H1 (cell line): ENCODE data around the gene PREX1. TPM values are rescaled to one million over a fixed set of nuclear protein-coding genes. Genes with fewer than 3 reads are reported as not detected.

ENCODE experiments used
- CTCF ChIA-PET: fragments of 300-600 bp; sonication (Branson Sonifier 250); formaldehyde crosslinking; loops from one replicate; lab custom pipeline; 2021; ENCODE audit not compliant: partially characterized antibody; lab: Charles Lee
- POLR2A ChIA-PET: fragments of 300-600 bp; sonication (Branson Sonifier 250); formaldehyde crosslinking; loops from one replicate; lab custom pipeline; 2021; ENCODE audit warnings: inconsistent platforms; ENCODE audit not compliant: partially characterized antibody; lab: Charles Lee
- DNase-seq, 2 experiments: peaks; one replicate each; pipeline versions ENCODE4 v3.0.0 to v3.0.0-alpha.2; 2010 to 2022; ENCODE audit warnings: low spot score in 2 of 2, low read depth in 1 of 2, mixed read lengths in 1 of 2
- FAIRE-seq: peaks from 2 replicates; lab custom pipeline; 2011; peaks lifted over from hg19 to GRCh38; lab: Jason Lieb, UNC
- H2AFZ ChIP-seq: 2 replicates; pipeline ENCODE4 v1.8.1; 2012; ENCODE audit warnings: low read length, inconsistent platforms
- H2AK5ac ChIP-seq: 2 replicates; pipeline ENCODE4 v1.6.1; 2013; ENCODE audit warnings: low read depth, low read length
- H2BK120ac ChIP-seq: replicated peaks from 2 replicates; pipeline ENCODE3; 2013; ENCODE audit warnings: low read depth, low read length, inconsistent platforms
- H2BK12ac ChIP-seq: 2 replicates; pipeline ENCODE4 v1.6.1; 2013; ENCODE audit warnings: low read depth, low read length
- H2BK15ac ChIP-seq: 2 replicates; pipeline ENCODE4 v1.6.1; 2013; ENCODE audit warnings: low read length
- H2BK20ac ChIP-seq: 2 replicates; pipeline ENCODE4 v1.6.1; 2013; ENCODE audit warnings: low read length
- H2BK5ac ChIP-seq: 2 replicates; pipeline ENCODE4 v1.6.1; 2013; ENCODE audit warnings: low read depth, low read length
- H3K14ac ChIP-seq: 2 replicates; pipeline ENCODE4 v1.6.1; 2013; ENCODE audit warnings: inconsistent platforms; ENCODE audit not compliant: insufficient read length
- H3K18ac ChIP-seq: 2 replicates; pipeline ENCODE4 v1.6.1; 2013; ENCODE audit warnings: low read length; ENCODE audit errors: extremely low read depth
- H3K23ac ChIP-seq: 2 replicates; pipeline ENCODE4 v1.6.1; 2013; ENCODE audit warnings: inconsistent platforms; ENCODE audit not compliant: insufficient read length
- H3K23me2 ChIP-seq: 2 replicates; pipeline ENCODE4 v1.6.1; 2013; ENCODE audit warnings: low read depth, low read length
- H3K27ac ChIP-seq: 2 replicates; pipeline ENCODE4 v1.6.1; 2011; ENCODE audit warnings: low read depth, low read length, inconsistent platforms
- H3K27me3 ChIP-seq, 4 experiments: replicated peaks in 1 of 4; 1 replicate in 1 of 4; 2 replicates in 3 of 4; pipeline versions ENCODE4 v1.6.1 to v1.8.1; 2011 to 2013; ENCODE audit warnings: low read length in 3 of 4, mild to moderate bottlenecking in 3 of 4, inconsistent platforms in 2 of 4, mixed read lengths in 2 of 4, moderate library complexity in 1 of 4; ENCODE audit not compliant: control insufficient read depth in 3 of 4, insufficient read depth in 3 of 4; ENCODE audit errors: extremely low read depth in 1 of 4
- H3K36me3 ChIP-seq, 4 experiments: 2 replicates each; pipeline versions ENCODE4 v1.6.1 to v1.8.1; 2011 to 2013; ENCODE audit warnings: mild to moderate bottlenecking in 4 of 4, low read length in 3 of 4, moderate library complexity in 2 of 4, control low read depth in 1 of 4, inconsistent platforms in 1 of 4; ENCODE audit not compliant: insufficient read depth in 4 of 4, control insufficient read depth in 2 of 4
- H3K4ac ChIP-seq: replicated peaks from 2 replicates; pipeline ENCODE3; 2013; ENCODE audit warnings: low read length, low read depth, mixed read lengths, inconsistent platforms; ENCODE audit not compliant: insufficient read length
- H3K4me1 ChIP-seq, 4 experiments: replicated peaks in 1 of 4; 1 replicate in 1 of 4; 2 replicates in 3 of 4; pipeline versions ENCODE4 v1.6.1 to v1.8.1; 2011 to 2013; ENCODE audit warnings: low read length in 3 of 4, inconsistent platforms in 2 of 4, mixed read lengths in 1 of 4; ENCODE audit not compliant: insufficient read depth in 4 of 4, control insufficient read depth in 3 of 4
- H3K4me2 ChIP-seq, 2 experiments: 2 replicates each; pipeline versions ENCODE4 v1.6.1 to v1.8.1; 2011 to 2013; ENCODE audit warnings: low read depth in 2 of 2, low read length in 2 of 2, control low read depth in 1 of 2, inconsistent platforms in 1 of 2, mild to moderate bottlenecking in 1 of 2; ENCODE audit not compliant: insufficient read depth in 1 of 2
- H3K4me3 ChIP-seq, 4 experiments: fragments of 200-600, 300-600 bp in 1 of 4; sonication (generic), shearing (Covaris generic), sonication (Bioruptor Twin) in 1 of 4; 2 replicates each; pipeline versions ENCODE4 v1.5.1 to v1.8.1; 2011 to 2016; ENCODE audit warnings: low read length in 4 of 4, low read depth in 3 of 4, control low read depth in 2 of 4, inconsistent platforms in 2 of 4, mild to moderate bottlenecking in 2 of 4, mixed read lengths in 1 of 4, moderate library complexity in 1 of 4; ENCODE audit not compliant: insufficient read depth in 2 of 4; ENCODE audit errors: extremely low read depth in 1 of 4
- H3K56ac ChIP-seq: replicated peaks from 2 replicates; pipeline ENCODE3; 2013; ENCODE audit warnings: low read depth, mild to moderate bottlenecking, mixed read lengths, low read length, inconsistent platforms; ENCODE audit not compliant: insufficient read length
- H3K79me1 ChIP-seq: 2 replicates; pipeline ENCODE4 v1.6.1; 2013; ENCODE audit warnings: low read depth, low read length, control low read depth
- H3K79me2 ChIP-seq, 2 experiments: 2 replicates each; pipeline versions ENCODE4 v1.6.1 to v1.8.1; 2012 to 2013; ENCODE audit warnings: low read length in 2 of 2, mild to moderate bottlenecking in 2 of 2, inconsistent platforms in 1 of 2; ENCODE audit not compliant: insufficient read depth in 2 of 2, control insufficient read depth in 1 of 2
- H3K9ac ChIP-seq, 4 experiments: replicated peaks in 1 of 4; 1 replicate in 1 of 4; 2 replicates in 3 of 4; pipeline versions ENCODE4 v1.6.1 to v1.8.1; 2011 to 2013; ENCODE audit warnings: low read depth in 3 of 4, low read length in 3 of 4, control low read depth in 2 of 4, mild to moderate bottlenecking in 2 of 4, moderate library complexity in 2 of 4, inconsistent platforms in 1 of 4; ENCODE audit errors: extremely low read depth in 1 of 4
- H3K9me3 ChIP-seq, 2 experiments: 2 replicates each; pipeline versions ENCODE4 v1.6.1 to v1.8.1; 2012 to 2013; ENCODE audit warnings: mild to moderate bottlenecking in 2 of 2, moderate library complexity in 2 of 2, control low read depth in 1 of 2, inconsistent platforms in 1 of 2, low read depth in 1 of 2, low read length in 1 of 2, mixed read lengths in 1 of 2; ENCODE audit not compliant: insufficient read depth in 2 of 2
- H4K20me1 ChIP-seq, 2 experiments: replicated peaks in 1 of 2; 2 replicates each; pipeline versions ENCODE3 to v1.8.1; 2011 to 2013; ENCODE audit warnings: inconsistent platforms in 2 of 2, low read length in 2 of 2, mild to moderate bottlenecking in 1 of 2; ENCODE audit not compliant: insufficient read depth in 2 of 2, control insufficient read depth in 1 of 2
- H4K5ac ChIP-seq: 2 replicates; pipeline ENCODE4 v1.6.1; 2013; ENCODE audit warnings: low read length, low read depth, mixed read lengths, inconsistent platforms; ENCODE audit not compliant: insufficient read length
- H4K8ac ChIP-seq: 2 replicates; pipeline ENCODE4 v1.8.0; 2013; ENCODE audit warnings: mild to moderate bottlenecking, moderate library complexity, low read length, inconsistent platforms; ENCODE audit not compliant: insufficient read depth; ENCODE audit errors: extremely low read depth
- H4K91ac ChIP-seq: replicated peaks from 2 replicates; pipeline ENCODE3; 2013; ENCODE audit warnings: low read length, mixed read lengths, inconsistent platforms; ENCODE audit not compliant: insufficient read length
- BACH1 ChIP-seq: IDR thresholded peaks from 2 replicates; pipeline ENCODE4 v1.6.1; 2012; ENCODE audit warnings: low read length, improper control_type of control experiment
- CBX5 ChIP-seq: fragments of 300-800, 300-1000 bp; sonication (generic); IDR thresholded peaks from 2 replicates; pipeline ENCODE4 v1.7.1; 2016; ENCODE audit warnings: antibody characterized with exemption, low read length, low read depth
- CBX8 ChIP-seq: fragments of 300-800, 300-1000 bp; sonication (generic); IDR thresholded peaks from 2 replicates; pipeline ENCODE4 v1.7.1; 2016; ENCODE audit warnings: low read depth, low read length, borderline replicate concordance
- FOSL1 ChIP-seq: IDR thresholded peaks from 2 replicates; pipeline ENCODE4 v1.6.1; 2011; ENCODE audit warnings: mild to moderate bottlenecking, low read depth, low read length, moderate library complexity; ENCODE audit not compliant: insufficient read depth
- GABPA ChIP-seq: IDR thresholded peaks from 2 replicates; pipeline ENCODE4 v1.6.1; 2011; ENCODE audit warnings: mild to moderate bottlenecking, low read length, moderate library complexity, borderline replicate concordance; ENCODE audit not compliant: insufficient read depth
- HDAC2 ChIP-seq, 2 experiments: fragments of 300-600 bp in 1 of 2; sonication (generic) in 1 of 2; IDR thresholded peaks; 2 replicates each; pipeline ENCODE4 v1.6.1; 2011 to 2012; ENCODE audit warnings: low read depth in 2 of 2, low read length in 2 of 2, mild to moderate bottlenecking in 2 of 2, moderate library complexity in 2 of 2, borderline replicate concordance in 1 of 2, inconsistent platforms in 1 of 2
- HDAC6 ChIP-seq: IDR thresholded peaks from one replicate; pipeline ENCODE4 v1.7.1; 2012; ENCODE audit warnings: low read depth, mild to moderate bottlenecking, inconsistent platforms, low read length, moderate library complexity
- KDM4A ChIP-seq: IDR thresholded peaks from one replicate; pipeline ENCODE4 v1.7.1; 2012; ENCODE audit warnings: low read depth, mild to moderate bottlenecking, moderate library complexity, low read length, inconsistent platforms; ENCODE audit not compliant: severe bottlenecking
- MAFK ChIP-seq: IDR thresholded peaks from 2 replicates; pipeline ENCODE4 v1.6.1; 2012; ENCODE audit warnings: low read depth, mild to moderate bottlenecking, improper control_type of control experiment, low read length
- RFX5 ChIP-seq: IDR thresholded peaks from 2 replicates; pipeline ENCODE4 v1.6.1; 2011; ENCODE audit warnings: low read depth, low read length, improper control_type of control experiment, borderline replicate concordance
- SRF ChIP-seq: IDR thresholded peaks from 2 replicates; pipeline ENCODE4 v1.6.1; 2011; ENCODE audit warnings: mild to moderate bottlenecking, low read depth, low read length, moderate library complexity
- TAF1 ChIP-seq: IDR thresholded peaks from 2 replicates; pipeline ENCODE4 v1.6.1; 2011; ENCODE audit warnings: mild to moderate bottlenecking, low read depth, low read length
- TEAD4 ChIP-seq: IDR thresholded peaks from 2 replicates; pipeline ENCODE4 v1.6.1; 2012; ENCODE audit warnings: low read depth, low read length, inconsistent platforms, mixed read lengths
- YY1 ChIP-seq: IDR thresholded peaks from 2 replicates; pipeline ENCODE4 v1.6.1; 2011; ENCODE audit warnings: low read depth, mild to moderate bottlenecking, low read length
- WGBS, 2 experiments: shearing (Covaris generic) in 1 of 2; methylation state at CpG; one replicate each; pipeline versions ENCODE4 v1.1.6 to v1.1.7; 2013 to 2015; ENCODE audit warnings: low lambda C conversion rate in 2 of 2, mixed read lengths in 2 of 2, inconsistent platforms in 1 of 2, low coverage in 1 of 2, missing lambda C conversion rate in 1 of 2; ENCODE audit not compliant: insufficient replicate concordance in 2 of 2, insufficient coverage in 1 of 2, insufficient read length in 1 of 2; ENCODE audit errors: extremely low coverage in 1 of 2, missing lambda C conversion rate in 1 of 2; 5-methylcytosine and 5-hydroxymethylcytosine counted together
- polyA plus RNA-seq, 7 experiments: library from polyadenylated mRNA; depleted of rRNA in 3 of 7; stranded (reverse) in 5 of 7; unstranded in 2 of 7; fragments of >200 nt in 5 of 7; fragments of 200-250 nt in 2 of 7; gene quantifications; 1 replicate in 5 of 7; 2 replicates in 1 of 7; 4 replicates in 1 of 7; pipeline versions ENCODE4 v1.2.1 to v1.2.3, GENCODE V29; 2011 to 2013; ENCODE audit warnings: missing spikeins in 2 of 7, mixed read lengths in 2 of 7
- total RNA-seq: library from RNA; stranded (reverse); fragmentation: NEBNext Ultra II Directional; extraction: Animal tissue kit (Norgen Biotek cat#: 25700); gene quantifications from 2 replicates; pipeline ENCODE4 v1.2.1, GENCODE V29; 2021
- TF ChIP-seq, protein P1 (sequence below): IDR thresholded peaks from 2 replicates; pipeline ENCODE4 v1.6.1; 2012; ENCODE audit warnings: inconsistent platforms

PREX1 gene
- total and polyA plus RNA-seq, 2 of the 8 experiments (the other 6 are each of a cell fraction or from before 2014, with no cell fraction given), result 10.7 to 12.8 TPM

DNA sequence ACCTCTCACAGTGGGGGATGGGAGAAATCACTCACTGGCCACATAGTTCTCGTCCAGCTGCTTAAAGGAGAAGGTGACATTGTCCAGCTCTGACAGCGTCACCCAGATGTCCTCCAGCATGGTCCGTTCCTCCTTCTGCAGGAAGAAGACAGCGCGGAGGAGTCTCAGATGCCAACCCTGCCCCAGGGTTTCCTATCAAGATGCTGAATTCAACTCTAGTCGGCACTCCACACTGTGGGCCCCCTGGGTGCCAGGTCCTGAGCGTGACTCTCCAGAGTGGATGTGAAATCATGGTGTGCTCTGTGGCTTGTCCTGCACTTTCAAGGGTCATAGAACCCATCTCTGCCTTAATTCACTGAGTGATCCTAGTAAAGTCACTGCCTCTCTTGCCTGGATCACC is 193.2 kb downstream of the PREX1 start:
- FAIRE-seq, result no peak
- H3K79me1 ChIP-seq, result no peaks in the 10 kb centered on the region
- TF ChIP-seq, protein P1, sequence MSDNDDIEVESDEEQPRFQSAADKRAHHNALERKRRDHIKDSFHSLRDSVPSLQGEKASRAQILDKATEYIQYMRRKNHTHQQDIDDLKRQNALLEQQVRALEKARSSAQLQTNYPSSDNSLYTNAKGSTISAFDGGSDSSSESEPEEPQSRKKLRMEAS, result no peak
- TF ChIP-seq CBX5 (no peak), HDAC2 (IDR thresholded peaks at IDR 0.05; ENCODE audit: borderline replicate concordance in 1 of 2, low read depth in 2 of 2, low read length in 2 of 2) (no peak), GABPA (no peak), YY1 (no peak), RFX5 (no peak), KDM4A (no peak), CBX8 (no peak), TAF1 (no peak), MAFK (no peak), SRF (no peak), TEAD4 (no peak), BACH1 (no peak), FOSL1 (no peak), HDAC6 (no peak)

More for the DNA sequence above, 193.2 kb downstream of the PREX1 start:
- Histone ChIP-seq H4K20me1 (peaks cover 0 to 4% of the 10 kb centered on the region in 2 experiments), H2AFZ (no peak overlapping the region), H3K4me2 (no peak overlapping the region), H4K5ac (no peak overlapping the region), H3K27me3 (no peaks in the 10 kb centered on the region), H3K4ac (no peak overlapping the region), H3K23me2 (peaks cover 4% of the 10 kb centered on the region), H2BK12ac (no peak overlapping the region), H4K8ac (no peak overlapping the region), H3K23ac (no peak overlapping the region), H3K36me3 (no peaks in the 10 kb centered on the region), H3K9ac (no peak overlapping the region; a peak in 1 of 7 replicates), H3K9me3 (no peaks in the 10 kb centered on the region), H2BK15ac (no peak overlapping the region), H2BK20ac (no peak overlapping the region), H3K56ac (no peak overlapping the region), H3K4me3 (no peak overlapping the region), H2BK120ac (no peak overlapping the region), H3K18ac (no peak overlapping the region), H3K27ac (no peak overlapping the region), H2BK5ac (no peak overlapping the region), H4K91ac (no peak overlapping the region), H3K79me2 (no peaks in the 10 kb centered on the region), H3K14ac (no peak overlapping the region), H2AK5ac (no peak overlapping the region), H3K4me1 (peaks cover 0 to 6% (median 2%) of the 10 kb centered on the region in 4 experiments; a peak in 5 of 7 replicates)
- no peak for DNase-seq
- CTCF ChIA-PET, result interaction anchor here (0.9 to 2.8 kb wide), 6 partner anchors 14 to 387 kb away, joined by 3 to 14 read pairs (median 6); no protein-coding TSS in a partner anchor
- POLR2A ChIA-PET, result no interaction called here
- WGBS, 2 experiments, result 97% methylated on average over 7 of the region's 7 CpGs; no CpG with 5 or more reads in 1 of the 2 experiments
